CD4-positive, CD25-positive, alpha-beta regulatory T cell (primary cell): Measurements from ENCODE around the gene ATAD3C. TPM values are rescaled to one million over a fixed set of nuclear protein-coding genes. Genes with fewer than 3 reads are reported as not detected.
"Not testable (repeated sequence)": the region's sequence is repeated elsewhere in the genome, so short reads cannot be mapped to it uniquely, and the experiment has no call there.

Experiments used
- ATAC-seq, 2 donors: fragments of 150-1000 bp; cut with Tn5 transposase; one replicate each; pipeline ENCODE4 v1.10.0; 2021; ENCODE audit warnings: low read depth in 2 of 2, moderate number of reproducible peaks in 2 of 2, moderate library complexity in 1 of 2
- DNase-seq, 3 donors: peaks; one replicate each; pipeline versions ENCODE4 v3.0.0 to v3.0.0-alpha.2; 2012 to 2022; ENCODE audit warnings: mixed read lengths in 1 of 3
- H3K27ac ChIP-seq: one replicate; pipeline ENCODE4 v1.7.0; 2013; ENCODE audit warnings: mild to moderate bottlenecking, low read length; ENCODE audit not compliant: insufficient read depth, poor library complexity, severe bottlenecking
- H3K27me3 ChIP-seq: one replicate; pipeline ENCODE4 v1.7.0; 2013; ENCODE audit warnings: low read length; ENCODE audit not compliant: control insufficient read depth, insufficient read depth
- H3K36me3 ChIP-seq: one replicate; pipeline ENCODE4 v1.7.0; 2013; ENCODE audit warnings: mild to moderate bottlenecking, low read length, moderate library complexity; ENCODE audit not compliant: control insufficient read depth, insufficient read depth
- H3K4me1 ChIP-seq: 2 replicates; pipeline ENCODE4 v1.7.0; 2013; ENCODE audit warnings: mild to moderate bottlenecking, low read length; ENCODE audit not compliant: insufficient read depth, control insufficient read depth, poor library complexity, severe bottlenecking
- H3K4me3 ChIP-seq: one replicate; pipeline ENCODE4 v1.7.0; 2013; ENCODE audit warnings: low read depth, mild to moderate bottlenecking, low read length, moderate library complexity
- H3K9me3 ChIP-seq, 2 experiments: 1 replicate in 1 of 2; 2 replicates in 1 of 2; pipeline ENCODE4 v1.7.0; 2013; ENCODE audit warnings: low read length in 2 of 2, mild to moderate bottlenecking in 1 of 2, moderate library complexity in 1 of 2; ENCODE audit not compliant: control insufficient read depth in 2 of 2
- H3K27ac Mint-ChIP-seq, 3 donors: one replicate each; pipeline ENCODE4 v1.8.0; 2020 to 2022; ENCODE audit warnings: mild to moderate bottlenecking in 3 of 3, mixed read lengths in 3 of 3, moderate library complexity in 2 of 3
- H3K27me3 Mint-ChIP-seq: one replicate; pipeline ENCODE4 v1.8.0; 2022; ENCODE audit warnings: mild to moderate bottlenecking, mixed read lengths
- H3K36me3 Mint-ChIP-seq: one replicate; pipeline ENCODE4 v1.8.0; 2020; ENCODE audit warnings: mixed read lengths
- H3K4me1 Mint-ChIP-seq, 4 donors: one replicate each; pipeline ENCODE4 v1.8.0; 2020 to 2022; ENCODE audit warnings: mixed read lengths in 4 of 4, mild to moderate bottlenecking in 1 of 4
- H3K4me3 Mint-ChIP-seq, 4 donors: one replicate each; pipeline ENCODE4 v1.8.0; 2020 to 2022; ENCODE audit warnings: mild to moderate bottlenecking in 4 of 4, mixed read lengths in 4 of 4, moderate library complexity in 3 of 4
- H3K9me3 Mint-ChIP-seq, 7 donors: one replicate each; pipeline ENCODE4 v1.8.0; 2020 to 2022; ENCODE audit warnings: mixed read lengths in 7 of 7, mild to moderate bottlenecking in 3 of 7, moderate library complexity in 2 of 7
- polyA plus RNA-seq, 4 donors: library from polyadenylated mRNA; unstranded; fragments of 300-500 nt; fragmentation: Illumina TruSeq; gene quantifications; one replicate each; pipeline ENCODE4 v1.2.3, GENCODE V29; 2021
- total RNA-seq: library from RNA; stranded (reverse); gene quantifications from one replicate; pipeline ENCODE4 v1.2.3, GENCODE V29; 2022

ATAD3C gene
- total and polyA plus RNA-seq, 5 donors from 2014 or later: 0.65 to 4.2 (median 2.4) TPM

- Histone ChIP-seq H3K27me3 (no peaks in the 10 kb centered on the region), H3K4me3 (no peak overlapping the region), H3K36me3 (peaks cover 24% of the 10 kb centered on the region), H3K27ac (no peak overlapping the region), H3K4me1 (no peaks in the 10 kb centered on the region), H3K9me3 (no peaks in the 10 kb centered on the region)
- H3K4me1 Mint-ChIP-seq: peaks cover 0 to 3% (median under 1%) of the 10 kb centered on the region in 4 donors
- DNase-seq (no peak), ATAC-seq (no peak)
- H3K27ac Mint-ChIP-seq: no peak overlapping the region
- H3K9me3 Mint-ChIP-seq: no peaks in the 10 kb centered on the region
- H3K36me3 Mint-ChIP-seq: peaks cover 6% of the 10 kb centered on the region
- no peaks in the 10 kb centered on the region for H3K27me3 Mint-ChIP-seq
- H3K4me3 Mint-ChIP-seq: no peak overlapping the region
These were observed 33.4 kb downstream of the ATAD3C start for GRCh38 chr1:1482856-1483255.

GRCh38 chr1:1483714-1484113 lies 34.2 kb downstream of the ATAD3C start:
- ATAC-seq (no peak), DNase-seq (no peak)
- Histone ChIP-seq H3K4me3 (no peak overlapping the region), H3K27ac (no peak overlapping the region), H3K4me1 (no peaks in the 10 kb centered on the region), H3K36me3 (peaks cover 22% of the 10 kb centered on the region), H3K27me3 (no peaks in the 10 kb centered on the region), H3K9me3 (no peaks in the 10 kb centered on the region)
- Mint-ChIP-seq H3K27me3 (no peaks in the 10 kb centered on the region), H3K4me1 (peaks cover 0 to 3% (median under 1%) of the 10 kb centered on the region in 4 donors), H3K4me3 (no peak overlapping the region), H3K9me3 (no peaks in the 10 kb centered on the region), H3K36me3 (peaks cover 6% of the 10 kb centered on the region), H3K27ac (peak overlapping the region in 1 of 3 donors; percentile 15)

GRCh38 chr1:1484976-1485750 lies 35.7 kb downstream of the ATAD3C start:
- not testable (repeated sequence) for H3K27ac Mint-ChIP-seq, DNase-seq, H3K27me3 ChIP-seq, H3K9me3 ChIP-seq, H3K4me1 Mint-ChIP-seq, H3K4me3 ChIP-seq, H3K9me3 Mint-ChIP-seq, H3K36me3 Mint-ChIP-seq, H3K27ac ChIP-seq, ATAC-seq, H3K27me3 Mint-ChIP-seq, H3K4me1 ChIP-seq, H3K4me3 Mint-ChIP-seq
- H3K36me3 ChIP-seq: peaks cover 22% of the 10 kb centered on the region

GRCh38 chr1:1485755-1486317 lies 36.3 kb downstream of the ATAD3C start:
- not testable (repeated sequence) for H3K4me1 ChIP-seq, H3K4me3 Mint-ChIP-seq, H3K4me3 ChIP-seq, H3K27me3 ChIP-seq, DNase-seq, ATAC-seq, H3K27me3 Mint-ChIP-seq, H3K36me3 Mint-ChIP-seq, H3K9me3 Mint-ChIP-seq, H3K9me3 ChIP-seq, H3K27ac Mint-ChIP-seq, H3K27ac ChIP-seq, H3K4me1 Mint-ChIP-seq
- H3K36me3 ChIP-seq: peaks cover 23% of the 10 kb centered on the region

GRCh38 chr1:1487701-1488100 lies 38.2 kb downstream of the ATAD3C start:
- peaks cover 7% of the 10 kb centered on the region for H3K36me3 Mint-ChIP-seq
- H3K27ac ChIP-seq: no peak overlapping the region
- peaks cover 0 to 2% (median 0%) of the 10 kb centered on the region in 7 donors for H3K9me3 Mint-ChIP-seq
- no peaks in the 10 kb centered on the region for H3K4me1 ChIP-seq
- no peaks in the 10 kb centered on the region for H3K27me3 ChIP-seq
- H3K27me3 Mint-ChIP-seq: no peaks in the 10 kb centered on the region
- H3K4me3 Mint-ChIP-seq: no peak overlapping the region
- ATAC-seq (no peak), DNase-seq (no peak)
- peaks cover 0 to 1% of the 10 kb centered on the region in 2 experiments for H3K9me3 ChIP-seq
- no peak overlapping the region for H3K4me3 ChIP-seq
- H3K36me3 ChIP-seq: peaks cover 31% of the 10 kb centered on the region
- H3K4me1 Mint-ChIP-seq: no peaks in the 10 kb centered on the region
- peak overlapping the region in 1 of 3 donors; percentile 60 for H3K27ac Mint-ChIP-seq

- Mint-ChIP-seq H3K9me3 (peaks cover 0 to 10% (median 6%) of the 10 kb centered on the region in 7 donors), H3K36me3 (peaks cover 17% of the 10 kb centered on the region), H3K27ac (no peak overlapping the region), H3K27me3 (no peaks in the 10 kb centered on the region), H3K4me1 (no peaks in the 10 kb centered on the region), H3K4me3 (no peak overlapping the region)
- H3K9me3 ChIP-seq: peaks cover 0 to 13% of the 10 kb centered on the region in 2 experiments
- H3K4me3 ChIP-seq: no peak overlapping the region
- ATAC-seq (no peak), DNase-seq (no peak)
- no peaks in the 10 kb centered on the region for H3K4me1 ChIP-seq
- H3K27me3 ChIP-seq: no peaks in the 10 kb centered on the region
- no peak overlapping the region for H3K27ac ChIP-seq
- H3K36me3 ChIP-seq: peaks cover 32% of the 10 kb centered on the region
These were observed 39.7 kb downstream of the ATAD3C start for GRCh38 chr1:1489231-1489630.

- Histone ChIP-seq H3K36me3 (peaks cover 32% of the 10 kb centered on the region), H3K27me3 (no peaks in the 10 kb centered on the region), H3K4me3 (no peak overlapping the region), H3K9me3 (peaks cover 0 to 13% of the 10 kb centered on the region in 2 experiments), H3K27ac (no peak overlapping the region), H3K4me1 (no peaks in the 10 kb centered on the region)
- Mint-ChIP-seq H3K4me1 (no peaks in the 10 kb centered on the region), H3K27ac (no peak overlapping the region), H3K4me3 (no peak overlapping the region), H3K36me3 (peaks cover 17% of the 10 kb centered on the region), H3K27me3 (no peaks in the 10 kb centered on the region), H3K9me3 (peaks cover 0 to 10% (median 6%) of the 10 kb centered on the region in 7 donors)
- no peak for ATAC-seq
- DNase-seq: no peak
These were observed 40.4 kb downstream of the ATAD3C start for GRCh38 chr1:1489861-1490260.
